NCI-H345 treated with DMSO at 0.1 percent for 48 hours (cell line): ENCODE measurements around the gene FHIT.

ENCODE experiments used
- DNase-seq: peaks from one replicate; lab custom pipeline; 2025; ENCODE audit not compliant: unreplicated experiment; lab: John Stamatoyannopoulos, UW

FHIT gene

GRCh38 chr3:59790241-59790640, 1461.0 kb downstream of the FHIT start:
- DNase-seq: no peak

GRCh38 chr3:59788801-59789200, 1462.5 kb downstream of the FHIT start:
- DNase-seq: no peak

GRCh38 chr3:59788133-59788532, 1463.1 kb downstream of the FHIT start:
- DNase-seq: no peak

GRCh38 chr3:59786374-59786773, 1464.9 kb downstream of the FHIT start:
- no peak for DNase-seq

GRCh38 chr3:59784164-59784563, 1467.1 kb downstream of the FHIT start:
- DNase-seq: no peak

- DNase-seq: no peak
Measured at GRCh38 chr3:59783468-59783988, 1467.7 kb downstream of the FHIT start.

- DNase-seq: no peak
Measured at GRCh38 chr3:59782664-59783063, 1468.6 kb downstream of the FHIT start.

GRCh38 chr3:59780209-59780608, 1471.0 kb downstream of the FHIT start:
- no peak for DNase-seq

- DNase-seq: no peak
Measured at GRCh38 chr3:59779260-59779659, 1472.0 kb downstream of the FHIT start.

- DNase-seq: no peak
Measured at GRCh38 chr3:59777667-59778077, 1473.6 kb downstream of the FHIT start.

GRCh38 chr3:59777066-59777465, 1474.2 kb downstream of the FHIT start:
- DNase-seq: no peak

GRCh38 chr3:59775761-59776325, 1475.4 kb downstream of the FHIT start:
- DNase-seq: no peak

- DNase-seq: no peak
Measured at GRCh38 chr3:59775106-59775505, 1476.1 kb downstream of the FHIT start.

GRCh38 chr3:59774634-59775033, 1476.6 kb downstream of the FHIT start:
- DNase-seq: no peak

- no peak for DNase-seq
Measured at GRCh38 chr3:59774000-59774399, 1477.3 kb downstream of the FHIT start.

- no peak for DNase-seq
Measured at GRCh38 chr3:59772416-59773408, 1478.5 kb downstream of the FHIT start.

GRCh38 chr3:59771768-59772181, 1479.5 kb downstream of the FHIT start:
- no peak for DNase-seq

- no peak for DNase-seq
Measured at GRCh38 chr3:59769127-59769750, 1482.0 kb downstream of the FHIT start.

- DNase-seq: no peak
Measured at GRCh38 chr3:59766200-59766872, 1484.9 kb downstream of the FHIT start.

GRCh38 chr3:59764171-59764570, 1487.1 kb downstream of the FHIT start:
- DNase-seq: no peak

- no peak for DNase-seq
Measured at GRCh38 chr3:59762941-59763340, 1488.3 kb downstream of the FHIT start.
